ENCODE measurements around the gene DLG2. TPM values are rescaled to one million over a fixed set of nuclear protein-coding genes. Genes with fewer than 3 reads are reported as not detected.
A peak's percentile ranks its signal among the peaks of the same experiment; 100 is the strongest.

Gene DLG2
- total and polyA plus RNA-seq, 9 of the 15 experiments (the other 6 are each of a cell fraction or from before 2014, with no cell fraction given), result 0.52 to 1.6 (median 0.95) TPM

DNA sequence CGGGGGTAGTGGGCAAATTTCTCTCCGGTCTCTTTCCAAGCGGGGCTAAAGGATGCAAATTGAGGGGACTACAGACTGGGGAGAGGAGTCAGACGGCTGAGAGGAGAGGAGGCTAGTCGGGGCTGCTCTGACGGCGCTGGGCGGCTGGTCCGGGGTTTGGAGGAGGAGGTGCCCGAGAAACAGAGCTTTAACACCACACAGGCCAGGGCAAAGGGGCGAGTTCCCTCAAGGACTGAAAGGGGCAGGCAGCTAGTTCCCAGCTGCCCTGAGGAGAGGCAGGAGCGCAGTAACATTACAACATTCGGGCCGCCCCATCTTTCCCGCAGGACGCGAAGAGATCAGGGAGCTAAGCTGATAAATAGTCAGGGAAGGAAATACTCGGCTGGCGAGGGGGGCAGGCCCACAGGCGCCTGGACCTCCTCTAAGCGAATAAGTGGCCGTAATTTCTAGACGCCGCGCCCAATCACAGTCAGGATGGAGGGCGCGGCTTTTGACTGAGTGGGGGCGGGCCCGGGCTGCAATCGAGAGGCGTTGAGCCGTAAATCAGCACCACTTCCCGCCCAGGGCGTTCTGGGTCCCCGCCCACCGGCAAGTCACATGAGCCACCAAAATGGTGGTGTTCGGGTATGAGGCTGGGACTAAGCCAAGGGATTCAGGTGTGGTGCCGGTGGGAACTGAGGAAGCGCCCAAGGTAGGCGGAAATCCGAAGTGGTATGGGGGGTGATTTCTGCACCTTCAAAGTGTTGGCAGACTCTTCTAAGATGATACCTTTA, 1.0 kb upstream of the DLG2 start, which contains the start of gene TMEM126B (continued):
- TF ChIP-seq TOE1 (IDR thresholded peaks at IDR 0.05; ENCODE audit: borderline replicate concordance), result peak; percentile 87; the same call in 1 of the 2 replicates
- TF ChIP-seq TOE1 (CRISPR knock-in tag; IDR thresholded peaks at IDR 0.05; ENCODE audit: borderline replicate concordance, low read depth), result no peak
- TF ChIP-seq, protein P1, sequence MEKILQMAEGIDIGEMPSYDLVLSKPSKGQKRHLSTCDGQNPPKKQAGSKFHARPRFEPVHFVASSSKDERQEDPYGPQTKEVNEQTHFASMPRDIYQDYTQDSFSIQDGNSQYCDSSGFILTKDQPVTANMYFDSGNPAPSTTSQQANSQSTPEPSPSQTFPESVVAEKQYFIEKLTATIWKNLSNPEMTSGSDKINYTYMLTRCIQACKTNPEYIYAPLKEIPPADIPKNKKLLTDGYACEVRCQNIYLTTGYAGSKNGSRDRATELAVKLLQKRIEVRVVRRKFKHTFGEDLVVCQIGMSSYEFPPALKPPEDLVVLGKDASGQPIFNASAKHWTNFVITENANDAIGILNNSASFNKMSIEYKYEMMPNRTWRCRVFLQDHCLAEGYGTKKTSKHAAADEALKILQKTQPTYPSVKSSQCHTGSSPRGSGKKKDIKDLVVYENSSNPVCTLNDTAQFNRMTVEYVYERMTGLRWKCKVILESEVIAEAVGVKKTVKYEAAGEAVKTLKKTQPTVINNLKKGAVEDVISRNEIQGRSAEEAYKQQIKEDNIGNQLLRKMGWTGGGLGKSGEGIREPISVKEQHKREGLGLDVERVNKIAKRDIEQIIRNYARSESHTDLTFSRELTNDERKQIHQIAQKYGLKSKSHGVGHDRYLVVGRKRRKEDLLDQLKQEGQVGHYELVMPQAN (IDR thresholded peaks at IDR 0.05; ENCODE audit: borderline replicate concordance), result 0 out of 2 replicates have a peak, but pooled peaks have one; percentile 21
- peak; percentile 47; the same call in 1 of the 2 replicates for TF ChIP-seq EHMT2 (IDR thresholded peaks at IDR 0.05)
- TF ChIP-seq RCOR1 (IDR thresholded peaks at IDR 0.05; ENCODE audit: borderline replicate concordance in 1 of 2, low read depth in 2 of 2, low read length in 2 of 2), result peak in 1 of 2 experiments; percentile 70; a peak in 2 of 4 replicates
- TF ChIP-seq SMARCE1 (IDR thresholded peaks at IDR 0.05), result 0 out of 2 replicates have a peak, but pooled peaks have one; percentile 24
- peak; percentile 65 for TF ChIP-seq RBBP5 (IDR thresholded peaks at IDR 0.05; ENCODE audit: borderline replicate concordance, insufficient read depth, low read length, poor library complexity, severe bottlenecking)
- TF ChIP-seq ZSCAN32 (CRISPR knock-in tag; IDR thresholded peaks at IDR 0.05), result no peak
- peak; percentile 84 for TF ChIP-seq ZNF143 (CRISPR knock-in tag; IDR thresholded peaks at IDR 0.05)
- peak; percentile 50; the same call in 1 of the 2 replicates for TF ChIP-seq CBFA2T2 (conservative IDR thresholded peaks at IDR 0.05)
- TF ChIP-seq PPARD (CRISPR knock-in tag; IDR thresholded peaks at IDR 0.05), result no peak
- TF ChIP-seq TAF9B (IDR thresholded peaks at IDR 0.05; ENCODE audit: partially characterized antibody), result peak; percentile 81
- TF ChIP-seq SRSF7 (optimal IDR thresholded peaks at IDR 0.05; ENCODE audit: low read depth, low read length), result no peak
- TF ChIP-seq, protein P2, sequence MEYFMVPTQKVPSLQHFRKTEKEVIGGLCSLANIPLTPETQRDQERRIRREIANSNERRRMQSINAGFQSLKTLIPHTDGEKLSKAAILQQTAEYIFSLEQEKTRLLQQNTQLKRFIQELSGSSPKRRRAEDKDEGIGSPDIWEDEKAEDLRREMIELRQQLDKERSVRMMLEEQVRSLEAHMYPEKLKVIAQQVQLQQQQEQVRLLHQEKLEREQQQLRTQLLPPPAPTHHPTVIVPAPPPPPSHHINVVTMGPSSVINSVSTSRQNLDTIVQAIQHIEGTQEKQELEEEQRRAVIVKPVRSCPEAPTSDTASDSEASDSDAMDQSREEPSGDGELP (CRISPR knock-in tag; IDR thresholded peaks at IDR 0.05; ENCODE audit: borderline replicate concordance), result peak; percentile 77
- TF ChIP-seq KLF1 (tag; IDR thresholded peaks at IDR 0.05), result peak; percentile 92
- peak; percentile 87 for TF ChIP-seq PHF20 (IDR thresholded peaks at IDR 0.05; ENCODE audit: partially characterized antibody)
- TF ChIP-seq, protein P3, sequence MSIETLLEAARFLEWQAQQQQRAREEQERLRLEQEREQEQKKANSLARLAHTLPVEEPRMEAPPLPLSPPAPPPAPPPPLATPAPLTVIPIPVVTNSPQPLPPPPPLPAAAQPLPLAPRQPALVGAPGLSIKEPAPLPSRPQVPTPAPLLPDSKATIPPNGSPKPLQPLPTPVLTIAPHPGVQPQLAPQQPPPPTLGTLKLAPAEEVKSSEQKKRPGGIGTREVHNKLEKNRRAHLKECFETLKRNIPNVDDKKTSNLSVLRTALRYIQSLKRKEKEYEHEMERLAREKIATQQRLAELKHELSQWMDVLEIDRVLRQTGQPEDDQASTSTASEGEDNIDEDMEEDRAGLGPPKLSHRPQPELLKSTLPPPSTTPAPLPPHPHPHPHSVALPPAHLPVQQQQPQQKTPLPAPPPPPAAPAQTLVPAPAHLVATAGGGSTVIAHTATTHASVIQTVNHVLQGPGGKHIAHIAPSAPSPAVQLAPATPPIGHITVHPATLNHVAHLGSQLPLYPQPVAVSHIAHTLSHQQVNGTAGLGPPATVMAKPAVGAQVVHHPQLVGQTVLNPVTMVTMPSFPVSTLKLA (conservative IDR thresholded peaks at IDR 0.05), result peak in 1 of 2 experiments; percentile 76; a peak in 2 of 4 replicates
- TF ChIP-seq KLF13 (tag; IDR thresholded peaks at IDR 0.05; ENCODE audit: borderline replicate concordance, low read depth), result peak; percentile 38; the same call in 1 of the 2 replicates
- 0 out of 4 replicates have a peak, but pooled peaks of 1 of the 2 experiments have one; percentile 35 for TF ChIP-seq ETV6 (IDR thresholded peaks at IDR 0.05; ENCODE audit: borderline replicate concordance in 1 of 2, low read depth in 2 of 2, low read length in 1 of 2)
- no peak for TF ChIP-seq ETV6 (CRISPR knock-in tag; IDR thresholded peaks at IDR 0.05; ENCODE audit: borderline replicate concordance)
- TF ChIP-seq ZNF274 (IDR thresholded peaks at IDR 0.05; ENCODE audit: borderline replicate concordance, low read depth, low read length), result no peak
- peak; percentile 89 for TF ChIP-seq KDM5B (IDR thresholded peaks at IDR 0.05; ENCODE audit: insufficient replicate concordance, low read depth, low read length)
- TF ChIP-seq ZNF224 (CRISPR knock-in tag; IDR thresholded peaks at IDR 0.05), result no peak

Measured in K562 (cell line).